GM19452 (cell line): Measurements from ENCODE around the gene STX4.

Source experiments
- ATAC-seq: cut with Tn5 transposase; IDR thresholded peaks from one replicate; pipeline ENCODE4 v1.9.1; 2021; ENCODE audit not compliant: unreplicated experiment

STX4 gene

DNA sequence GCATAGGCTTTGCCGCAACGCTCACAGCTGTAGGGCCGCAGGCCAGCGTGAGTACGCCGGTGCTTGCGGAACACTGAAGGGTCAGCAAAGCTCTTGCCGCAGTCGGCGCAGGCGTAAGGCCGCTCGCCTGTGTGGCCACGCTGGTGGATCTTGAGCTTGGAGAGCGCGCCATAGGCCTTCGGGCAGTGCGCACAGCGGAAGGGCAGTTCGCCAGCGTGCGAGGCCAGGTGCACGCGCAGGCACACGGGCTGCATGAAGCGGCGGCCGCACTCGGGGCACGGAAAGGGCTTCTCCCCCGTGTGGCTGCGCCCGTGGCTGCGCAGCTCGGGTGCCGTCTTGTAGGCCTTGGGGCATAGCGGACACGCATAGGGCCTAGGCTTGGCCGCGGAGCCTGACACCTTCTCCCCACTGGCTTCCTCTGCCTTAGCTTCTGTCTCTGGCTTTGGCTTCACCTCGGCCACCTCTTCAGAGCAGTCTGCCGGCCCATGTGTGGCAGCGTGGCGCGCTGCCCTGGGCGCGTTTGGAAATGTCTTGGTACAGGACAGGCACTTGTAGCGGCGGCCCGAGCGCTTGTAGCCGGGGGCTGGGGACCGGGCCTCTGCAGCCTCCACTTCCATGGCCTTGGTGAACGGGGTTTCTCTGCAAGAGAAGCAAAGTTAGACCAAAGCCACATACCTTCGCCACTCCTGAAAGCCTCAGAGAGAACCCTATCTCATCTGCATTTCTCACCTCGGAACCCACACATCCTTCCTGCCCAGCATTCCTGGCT, 30.7 kb downstream of the STX4 start:
- ATAC-seq: no peak

DNA sequence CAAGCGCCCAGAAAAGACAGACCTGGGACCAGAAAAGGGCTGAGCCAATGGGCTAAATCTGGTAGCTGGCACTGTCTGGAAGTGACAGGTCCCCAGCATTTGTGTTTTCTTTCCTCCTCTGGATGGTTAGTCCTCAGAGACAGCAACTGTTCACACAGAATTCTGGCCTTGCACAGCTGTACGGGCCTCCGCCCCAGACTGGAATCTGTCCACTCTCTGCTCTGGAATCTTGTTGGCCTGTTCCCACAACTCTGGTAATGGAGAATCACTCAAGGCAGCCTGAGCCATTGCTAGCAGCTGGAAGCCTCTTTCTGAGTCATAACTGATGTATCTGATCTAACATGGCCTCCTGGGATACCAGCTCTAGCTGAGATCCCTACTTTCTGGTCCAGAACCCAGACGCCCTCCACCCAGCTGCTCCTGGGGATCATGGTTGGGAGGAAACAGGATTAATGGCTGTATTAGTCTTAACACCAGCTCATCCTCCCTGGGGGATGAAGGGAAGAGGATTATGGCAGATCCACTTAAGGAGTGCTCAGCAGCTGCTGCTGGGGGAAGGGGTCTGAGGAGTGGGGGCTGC, 31.6 kb downstream of the STX4 start:
- ATAC-seq: no peak

GRCh38 chr16:31067342-31067741, 34.0 kb downstream of the STX4 start:
- ATAC-seq: no peak

GRCh38 chr16:31071861-31072260, 38.5 kb downstream of the STX4 start:
- no peak for ATAC-seq

DNA sequence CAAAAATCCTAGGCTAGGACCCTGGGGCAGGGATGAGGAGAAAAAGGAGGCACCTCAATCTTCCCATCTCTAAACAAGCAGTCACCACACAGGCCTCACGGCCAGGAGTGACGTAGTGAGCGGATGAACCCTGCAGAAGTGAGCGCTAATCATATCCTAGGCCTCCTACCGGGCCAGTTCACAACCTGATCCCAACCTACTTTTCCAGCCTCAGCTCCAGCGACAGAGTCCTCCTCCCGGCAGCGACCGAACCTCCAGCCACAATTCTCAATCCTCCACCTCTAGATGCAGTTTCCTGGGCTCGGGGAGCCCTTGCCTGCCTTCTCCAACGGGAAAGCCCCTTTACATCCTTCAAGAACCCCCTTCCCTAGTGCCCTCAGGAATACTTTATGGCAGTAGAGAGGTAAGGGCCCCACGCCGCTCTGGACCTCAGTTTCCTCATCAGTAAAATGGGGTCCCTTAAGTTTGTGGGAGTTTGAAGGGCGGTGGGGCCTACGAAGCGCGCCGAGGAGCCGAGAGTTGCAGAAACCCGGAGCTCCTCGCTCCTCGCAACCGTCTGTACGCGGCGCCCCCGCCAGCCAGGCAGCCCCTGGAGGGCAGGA, 39.3 kb downstream of the STX4 start:
- ATAC-seq: no peak

- peak; percentile 53 for ATAC-seq
Observed at GRCh38 chr16:31073142-31073969, 40.0 kb downstream of the STX4 start.

DNA sequence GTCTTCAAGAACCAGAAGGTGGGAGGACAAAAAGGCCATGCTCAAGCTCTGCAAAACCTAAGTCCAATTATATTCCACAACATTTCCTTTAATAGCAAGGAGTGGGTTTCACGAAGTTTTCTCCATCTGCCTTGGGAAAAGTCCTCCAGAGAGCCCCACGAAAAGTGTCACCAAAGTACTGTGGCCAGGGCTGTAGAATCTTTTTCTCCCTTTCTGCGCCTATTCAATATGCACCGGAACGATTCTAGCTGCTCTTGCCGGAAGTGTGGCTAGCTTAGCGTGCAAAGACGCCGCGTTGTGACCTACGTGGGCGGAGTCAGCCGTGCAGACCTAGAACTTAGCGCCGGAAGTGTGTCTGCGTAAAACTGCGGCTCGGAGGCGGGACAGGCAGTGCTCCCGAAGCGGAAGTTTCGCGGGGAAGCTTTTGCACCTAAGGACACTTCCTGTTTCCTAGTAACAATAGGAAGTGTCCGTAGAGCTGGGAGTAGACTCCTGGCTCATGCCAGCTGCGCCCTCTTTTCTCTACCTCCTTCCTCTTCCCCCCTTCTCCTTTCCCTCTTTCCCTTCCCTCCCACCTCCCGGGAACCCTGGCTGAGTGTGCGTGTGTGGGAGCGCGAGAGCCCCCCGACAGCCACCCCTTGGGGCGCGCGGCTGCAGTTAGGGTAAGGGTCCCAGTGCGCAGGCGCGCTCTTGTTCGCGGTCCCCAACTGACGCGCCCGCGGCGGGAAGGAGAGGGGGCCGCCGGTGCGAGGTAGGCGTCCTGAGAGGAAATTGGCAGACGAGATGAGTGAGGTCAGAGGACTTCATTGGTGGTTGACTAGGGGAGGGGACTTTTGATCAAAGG, 40.8 kb downstream of the STX4 start, which contains the start of the genes ZNF646 and ZNF668:
Gene ZNF646, plus strand, starts transcription at position 453 of the 844 bp plus-strand sequence. CDS start 1,903 bp downstream, outside the sequence.
Gene ZNF668, minus strand, starts transcription at position 271 of the 844 bp plus-strand sequence. CDS start 9,781 bp downstream, outside the sequence.
- ATAC-seq: peak; percentile 71

DNA sequence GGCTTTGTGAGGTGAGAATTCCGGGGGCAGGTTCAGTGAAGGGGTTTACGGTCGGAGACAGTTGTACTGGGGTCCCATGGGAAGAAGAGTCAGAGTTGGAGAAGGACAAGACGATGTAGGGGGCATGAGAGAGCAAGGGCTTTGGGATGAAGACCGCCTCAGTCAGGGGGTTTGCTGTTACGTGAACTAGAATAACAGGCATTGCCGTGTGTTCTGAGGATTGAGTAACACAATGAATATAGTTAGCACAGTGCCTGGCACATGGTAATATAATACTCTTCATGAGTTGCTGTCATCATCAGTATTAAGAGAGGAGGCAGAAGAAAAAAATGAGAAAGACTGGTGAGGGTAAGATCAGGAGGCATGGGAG, 41.4 kb downstream of the STX4 start:
- ATAC-seq: no peak

GRCh38 chr16:31076319-31076718, 43.0 kb downstream of the STX4 start:
- ATAC-seq: no peak

- no peak for ATAC-seq
Observed at GRCh38 chr16:31077024-31077423, 43.7 kb downstream of the STX4 start.

GRCh38 chr16:31077592-31078396, 44.4 kb downstream of the STX4 start:
- ATAC-seq: no peak

DNA sequence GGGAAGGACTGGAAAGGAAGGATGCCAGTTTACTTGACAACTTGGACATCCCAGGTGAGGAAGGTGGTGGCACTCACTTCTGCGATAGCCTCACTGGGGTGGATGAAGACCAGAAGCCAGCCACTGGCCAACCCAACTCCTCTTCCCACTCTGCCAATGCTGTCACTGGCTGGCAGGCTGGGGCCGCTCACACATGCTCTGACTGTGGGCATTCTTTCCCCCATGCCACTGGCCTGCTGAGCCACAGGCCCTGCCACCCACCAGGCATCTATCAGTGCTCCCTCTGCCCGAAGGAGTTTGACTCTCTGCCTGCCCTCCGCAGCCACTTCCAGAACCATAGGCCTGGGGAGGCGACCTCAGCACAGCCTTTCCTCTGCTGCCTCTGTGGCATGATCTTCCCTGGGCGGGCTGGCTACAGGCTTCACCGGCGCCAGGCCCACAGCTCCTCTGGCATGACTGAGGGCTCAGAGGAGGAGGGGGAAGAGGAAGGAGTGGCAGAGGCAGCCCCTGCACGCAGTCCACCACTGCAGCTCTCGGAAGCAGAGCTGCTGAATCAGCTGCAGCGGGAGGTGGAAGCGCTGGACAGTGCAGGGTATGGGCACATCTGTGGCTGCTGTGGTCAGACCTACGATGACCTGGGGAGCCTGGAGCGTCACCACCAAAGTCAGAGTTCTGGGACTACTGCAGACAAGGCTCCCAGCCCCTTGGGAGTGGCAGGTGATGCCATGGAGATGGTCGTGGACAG, 45.4 kb downstream of the STX4 start:
- ATAC-seq: no peak

GRCh38 chr16:31079342-31079944, 46.1 kb downstream of the STX4 start:
- no peak for ATAC-seq

DNA sequence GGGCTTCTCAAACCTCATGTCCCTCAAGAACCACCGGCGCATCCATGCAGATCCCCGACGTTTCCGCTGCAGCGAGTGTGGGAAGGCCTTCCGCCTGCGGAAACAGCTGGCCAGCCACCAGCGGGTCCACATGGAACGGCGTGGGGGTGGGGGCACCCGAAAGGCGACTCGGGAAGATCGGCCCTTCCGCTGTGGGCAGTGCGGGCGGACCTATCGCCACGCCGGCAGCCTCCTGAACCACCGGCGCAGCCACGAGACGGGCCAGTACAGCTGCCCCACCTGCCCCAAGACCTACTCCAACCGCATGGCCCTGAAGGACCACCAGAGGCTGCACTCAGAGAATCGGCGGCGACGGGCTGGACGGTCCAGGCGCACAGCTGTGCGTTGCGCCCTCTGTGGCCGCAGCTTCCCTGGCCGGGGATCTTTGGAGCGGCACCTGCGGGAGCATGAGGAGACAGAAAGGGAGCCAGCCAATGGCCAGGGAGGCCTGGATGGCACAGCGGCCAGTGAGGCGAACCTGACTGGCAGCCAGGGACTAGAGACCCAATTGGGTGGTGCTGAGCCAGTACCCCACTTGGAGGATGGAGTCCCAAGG, 46.8 kb downstream of the STX4 start:
- ATAC-seq: no peak

DNA sequence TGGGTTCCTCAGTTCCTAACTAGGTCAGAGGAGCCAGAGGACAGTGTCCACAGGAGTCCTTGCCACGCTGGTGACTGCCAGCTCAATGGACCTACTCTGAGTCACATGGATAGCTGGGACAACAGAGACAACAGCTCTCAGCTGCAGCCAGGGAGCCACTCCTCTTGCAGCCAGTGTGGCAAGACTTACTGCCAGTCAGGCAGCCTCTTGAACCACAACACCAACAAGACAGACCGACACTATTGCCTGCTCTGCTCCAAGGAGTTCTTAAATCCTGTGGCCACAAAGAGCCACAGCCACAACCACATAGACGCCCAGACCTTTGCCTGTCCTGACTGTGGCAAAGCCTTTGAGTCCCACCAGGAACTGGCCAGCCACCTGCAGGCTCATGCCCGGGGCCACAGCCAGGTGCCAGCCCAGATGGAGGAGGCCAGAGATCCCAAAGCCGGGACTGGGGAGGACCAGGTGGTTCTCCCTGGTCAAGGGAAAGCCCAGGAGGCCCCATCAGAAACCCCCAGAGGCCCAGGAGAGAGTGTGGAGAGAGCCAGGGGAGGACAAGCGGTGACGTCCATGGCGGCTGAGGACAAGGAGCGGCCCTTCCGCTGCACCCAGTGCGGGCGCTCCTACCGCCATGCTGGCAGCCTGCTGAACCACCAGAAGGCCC, 47.5 kb downstream of the STX4 start:
- no peak for ATAC-seq

- ATAC-seq: no peak
Observed at GRCh38 chr16:31081428-31082351, 48.3 kb downstream of the STX4 start.
